HG03060 (cell line): ENCODE data around the gene IGFL2.
"Not testable (repeated sequence)": the region's sequence is repeated elsewhere in the genome, so short reads cannot be mapped to it uniquely, and the experiment has no call there.

Source experiments
- ATAC-seq: cut with Tn5 transposase; IDR thresholded peaks from one replicate; pipeline ENCODE4 v1.9.1; 2021; ENCODE audit warnings: low read depth, moderate number of reproducible peaks; ENCODE audit not compliant: unreplicated experiment

The IGFL2 gene

DNA sequence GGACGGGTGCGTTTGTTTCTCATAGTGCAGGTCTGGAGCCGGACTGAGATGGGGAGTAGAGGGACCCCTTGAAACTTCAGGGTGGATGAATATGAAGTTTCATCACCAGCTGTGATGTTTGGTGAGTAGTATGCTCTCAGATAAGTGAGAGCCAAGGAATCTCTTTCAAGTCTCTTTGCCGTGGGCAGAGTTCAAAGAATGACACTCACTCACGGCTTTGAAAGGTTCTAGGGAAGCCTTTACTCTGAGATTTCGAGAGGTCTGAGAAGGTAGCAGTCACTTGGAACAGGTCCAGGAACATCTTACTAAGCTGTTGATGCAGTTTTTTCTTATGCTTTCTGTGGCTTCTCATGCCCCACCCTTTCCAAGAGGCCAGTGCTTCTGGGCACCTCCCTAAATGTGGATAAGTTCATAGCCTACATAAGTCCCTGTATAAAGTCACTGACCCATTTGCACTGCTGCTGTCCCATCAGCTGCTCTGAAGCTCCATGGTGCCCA, at the start of gene IGFL2:
Gene IGFL2 (plus strand): TSS at position 448 of the 498 bp plus-strand sequence. CDS start 41 bp downstream, at position 489.
- ATAC-seq: no peak

DNA sequence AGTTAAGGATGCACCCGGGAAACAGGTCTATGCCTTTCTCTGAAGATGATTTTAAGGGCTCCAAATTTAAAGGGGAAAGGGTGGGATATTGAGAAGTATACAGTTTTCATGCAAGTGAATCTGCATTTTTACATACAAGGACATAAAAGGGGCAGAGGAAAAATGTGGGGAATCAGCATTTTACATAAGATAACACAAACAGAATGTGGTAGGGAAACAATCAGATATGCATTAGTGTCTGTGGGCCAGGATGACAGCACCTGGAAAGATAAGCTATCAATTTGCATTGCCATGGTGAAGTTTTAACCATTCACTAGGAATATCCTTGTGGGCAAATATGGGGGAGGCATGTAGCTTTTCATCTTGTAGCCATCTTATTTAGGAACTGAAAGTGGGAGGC, 47.7 kb upstream of the IGFL2 start:
- no peak for ATAC-seq

DNA sequence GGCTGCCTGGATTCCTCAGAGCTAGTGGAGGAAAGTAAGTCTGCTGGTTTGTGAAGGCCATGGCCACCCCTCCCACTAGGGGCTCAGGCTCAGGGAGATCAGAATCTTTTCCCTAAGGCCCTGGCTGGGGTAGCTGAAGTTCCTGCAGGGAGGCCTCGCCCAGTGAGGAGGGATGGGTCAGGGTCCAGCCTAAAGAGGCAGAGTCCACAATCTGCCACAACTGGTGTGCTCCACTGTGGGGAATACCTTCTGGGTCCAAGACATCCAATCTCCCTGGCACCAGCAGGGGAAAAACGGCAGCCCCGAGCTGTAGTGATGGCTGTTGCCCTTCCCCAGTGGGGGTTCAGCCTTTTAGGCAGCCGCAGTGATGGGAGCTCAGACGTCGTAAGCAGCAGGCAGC, 46.7 kb upstream of the IGFL2 start:
- no peak for ATAC-seq

DNA sequence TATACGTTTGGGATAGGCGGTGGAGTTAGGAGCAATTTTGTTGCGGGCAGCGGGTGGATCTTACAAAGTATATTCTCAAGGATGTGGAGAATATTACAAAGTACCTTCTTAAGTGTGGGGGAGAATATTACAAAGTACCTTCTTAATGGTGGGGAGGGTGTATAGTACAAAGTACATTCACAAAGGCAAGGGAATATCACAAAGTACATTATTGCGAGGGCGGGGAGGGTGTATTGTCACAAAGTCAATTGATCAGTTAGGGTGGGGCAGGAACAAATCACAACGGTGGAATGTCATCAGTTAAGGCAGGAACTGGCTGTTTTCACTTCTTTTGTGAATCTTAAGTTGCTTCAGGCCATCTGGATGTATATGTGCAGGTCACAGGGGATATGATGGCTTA, 45.7 kb upstream of the IGFL2 start:
- not testable (repeated sequence) for ATAC-seq

DNA sequence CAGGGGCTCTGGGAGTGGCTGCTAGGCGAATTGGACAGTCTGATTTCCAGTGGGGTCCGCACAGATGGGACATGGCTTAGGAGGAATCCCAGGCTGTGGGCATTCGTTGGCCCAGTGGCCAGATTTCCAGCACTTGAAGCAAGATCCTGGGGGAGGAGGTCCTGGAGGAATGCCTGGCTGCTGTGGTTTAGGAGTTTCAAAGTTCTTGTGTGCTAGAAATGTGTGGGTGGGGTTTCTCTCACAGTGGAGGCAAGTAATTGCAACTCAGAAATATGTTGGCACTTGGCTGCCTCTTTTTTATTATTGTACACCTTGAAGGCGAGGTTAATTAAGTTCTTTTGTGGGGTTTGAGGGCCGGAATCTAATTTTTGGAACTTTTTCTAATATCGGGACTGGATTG, 40.7 kb upstream of the IGFL2 start:
- ATAC-seq: no peak

DNA sequence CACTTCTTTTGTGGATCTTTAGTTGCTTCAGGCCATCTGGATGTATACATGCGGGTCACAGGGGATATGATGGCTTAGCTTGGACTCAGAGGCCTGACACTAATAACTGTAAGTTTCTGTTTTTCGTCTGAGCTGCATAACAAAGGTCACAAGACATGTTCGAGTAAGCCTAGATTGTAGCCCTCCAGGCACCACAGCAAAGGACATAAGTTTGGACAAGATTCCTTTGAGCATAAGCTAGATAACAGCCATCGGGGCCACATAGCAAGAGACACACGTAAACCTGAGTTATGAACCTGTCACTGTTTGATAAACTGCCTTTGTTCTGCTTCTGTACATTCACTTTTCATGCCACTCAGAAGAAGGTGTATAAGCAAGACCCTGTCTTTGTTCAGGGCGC, 38.2 kb upstream of the IGFL2 start:
- no peak for ATAC-seq

DNA sequence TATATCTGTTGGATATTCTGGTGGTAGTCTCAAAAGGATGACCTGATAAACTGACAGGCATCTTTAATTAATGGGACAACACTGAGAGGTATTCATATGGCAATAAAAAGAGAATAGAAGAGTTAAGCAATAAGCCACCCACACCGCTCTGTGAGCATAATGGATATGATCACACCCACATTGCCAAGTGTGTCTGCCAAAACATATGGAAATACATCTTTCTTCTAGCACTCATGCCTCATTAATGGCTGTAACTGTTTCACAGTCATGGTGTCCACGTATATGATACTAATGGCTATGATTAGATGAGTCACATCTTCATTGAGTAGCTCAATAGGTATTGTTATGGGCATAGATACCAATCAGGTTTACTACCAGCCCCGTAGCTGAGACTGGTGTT, 36.7 kb upstream of the IGFL2 start:
- ATAC-seq: no peak

DNA sequence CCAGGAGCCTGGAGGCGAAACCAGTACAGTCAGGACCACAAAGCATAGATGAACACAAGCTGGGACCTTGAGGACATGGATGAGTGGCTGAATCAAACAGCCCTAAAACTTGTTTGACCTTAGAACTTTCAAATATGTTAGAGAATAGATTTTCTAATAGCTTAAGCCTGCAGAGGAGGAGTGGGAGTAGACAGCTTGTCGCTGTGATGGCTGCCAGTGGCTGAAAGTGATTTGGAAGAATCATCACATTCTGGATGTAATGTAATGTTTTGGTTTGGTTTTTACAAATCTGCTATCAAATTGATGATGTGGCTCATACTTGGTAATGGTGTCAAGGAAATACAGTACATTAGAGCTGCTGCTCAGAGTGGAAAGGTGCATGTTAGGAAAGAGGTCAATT, 35.5 kb upstream of the IGFL2 start:
- no peak for ATAC-seq

DNA sequence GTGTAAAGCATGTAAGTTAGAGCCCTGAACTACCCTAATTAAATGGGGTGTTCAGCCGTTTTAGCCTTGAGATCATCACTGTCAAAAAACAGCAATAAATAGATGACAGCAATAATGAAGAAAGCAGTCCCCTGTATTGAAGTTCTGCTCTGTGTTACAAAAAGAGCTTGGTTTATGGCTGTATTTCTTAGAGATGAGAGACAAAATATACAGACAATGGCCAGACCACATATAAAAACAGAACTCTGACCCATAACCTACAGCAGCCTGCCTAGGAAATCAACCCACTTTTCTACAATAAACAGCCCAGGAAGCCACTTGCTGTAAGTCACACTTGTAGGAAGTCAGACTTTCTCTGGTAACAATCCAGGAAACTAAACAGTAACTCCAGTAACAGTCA, 34.3 kb upstream of the IGFL2 start:
- no peak for ATAC-seq

DNA sequence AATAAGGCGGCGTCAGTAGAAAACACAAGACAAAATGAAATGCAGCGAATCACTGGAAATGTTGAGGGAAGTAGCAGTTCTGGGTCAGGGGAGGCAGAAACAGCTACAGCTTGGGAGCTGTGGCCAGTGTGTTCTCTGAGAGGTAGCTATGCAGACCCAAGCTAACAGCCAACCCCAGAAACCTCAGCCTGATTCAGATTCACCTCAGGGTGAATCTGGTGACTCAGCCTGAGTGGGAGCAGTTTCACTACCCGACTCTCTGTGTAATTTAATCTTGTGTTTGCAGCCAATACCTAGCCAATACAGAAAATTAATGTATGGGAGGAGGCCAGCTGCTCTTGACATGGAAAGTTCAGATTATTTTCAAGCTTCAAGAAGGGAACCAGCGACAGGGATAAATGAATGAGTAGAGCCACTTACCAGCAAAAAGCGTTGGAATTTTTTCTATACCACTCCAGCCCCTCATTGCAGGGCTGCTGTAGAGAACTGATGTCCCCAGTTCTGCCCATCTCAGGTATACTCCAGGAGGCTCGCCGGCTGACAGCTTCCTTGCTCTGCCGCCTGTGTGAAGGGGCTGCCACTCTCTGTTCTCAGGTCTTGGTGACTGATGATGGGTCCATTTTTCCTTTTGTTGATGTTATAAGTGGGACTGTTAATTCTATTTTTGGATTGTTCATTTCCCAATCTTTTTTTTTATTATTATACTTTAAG, 32.5 kb upstream of the IGFL2 start:
- no peak for ATAC-seq

DNA sequence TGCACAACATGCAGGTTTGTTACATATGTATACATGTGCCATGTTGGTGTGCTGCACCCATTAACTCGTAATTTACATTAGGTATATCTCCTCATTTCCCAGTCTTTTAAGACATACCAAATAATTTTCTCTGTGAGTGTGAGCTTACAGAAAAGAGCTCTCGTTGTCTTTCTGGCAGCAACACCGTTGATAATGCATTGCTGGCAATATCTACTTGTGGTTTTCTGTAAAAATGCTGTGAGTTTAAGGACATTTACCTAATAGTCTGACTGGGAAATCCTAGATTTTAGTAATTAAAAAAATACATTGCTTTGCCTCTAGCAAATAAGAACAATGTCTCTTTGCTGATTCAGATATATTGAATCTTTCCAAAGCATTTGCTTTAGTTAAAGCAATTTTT, 31.9 kb upstream of the IGFL2 start:
- no peak for ATAC-seq

DNA sequence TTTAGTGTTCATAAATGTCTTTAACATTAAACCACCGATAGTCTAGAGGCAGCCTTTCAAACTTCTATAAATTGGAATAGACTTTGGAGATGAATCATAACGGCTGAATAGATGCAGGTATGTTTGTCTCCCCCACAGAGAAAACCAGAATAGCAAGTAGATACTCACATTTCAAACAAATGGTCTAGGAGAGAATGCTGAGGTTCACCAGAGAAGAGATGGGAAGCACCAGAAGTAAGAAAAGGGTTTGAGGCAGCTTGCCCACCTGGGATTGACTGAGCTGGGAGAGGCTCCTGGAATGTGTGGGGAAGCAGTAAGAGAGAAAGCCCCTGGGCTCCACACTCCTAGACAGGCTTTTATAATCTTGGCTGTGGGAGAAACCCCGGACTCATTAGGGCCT, 29.9 kb upstream of the IGFL2 start:
- no peak for ATAC-seq

DNA sequence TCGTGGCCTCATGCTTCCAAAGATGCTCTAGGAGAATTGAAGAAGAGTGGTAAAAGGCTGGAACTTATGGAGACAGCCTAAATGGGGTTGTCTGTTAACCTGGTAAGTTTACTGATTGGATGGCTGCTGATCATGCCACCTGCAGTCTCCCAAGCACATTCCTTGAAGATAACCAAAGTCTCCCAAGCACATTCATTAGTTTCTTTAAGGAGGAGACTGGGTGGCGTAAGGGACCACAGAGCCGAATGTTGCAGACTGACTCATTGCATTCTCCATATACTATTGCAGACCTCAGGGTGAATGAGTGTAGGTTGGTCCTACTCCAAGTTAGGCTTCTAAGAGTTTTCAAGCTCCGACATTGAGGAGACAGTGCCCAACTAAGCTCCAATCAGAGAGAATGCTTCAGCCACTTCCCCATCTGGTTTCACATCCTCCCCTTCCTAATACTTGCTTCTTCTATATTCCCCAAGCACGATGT, 23.4 kb upstream of the IGFL2 start, which contains the start of gene IGFL3:
Gene IGFL3 (minus strand): TSS at position 51 of the 478 bp plus-strand sequence. CDS start 39 bp downstream, at position 12.
- no peak for ATAC-seq

DNA sequence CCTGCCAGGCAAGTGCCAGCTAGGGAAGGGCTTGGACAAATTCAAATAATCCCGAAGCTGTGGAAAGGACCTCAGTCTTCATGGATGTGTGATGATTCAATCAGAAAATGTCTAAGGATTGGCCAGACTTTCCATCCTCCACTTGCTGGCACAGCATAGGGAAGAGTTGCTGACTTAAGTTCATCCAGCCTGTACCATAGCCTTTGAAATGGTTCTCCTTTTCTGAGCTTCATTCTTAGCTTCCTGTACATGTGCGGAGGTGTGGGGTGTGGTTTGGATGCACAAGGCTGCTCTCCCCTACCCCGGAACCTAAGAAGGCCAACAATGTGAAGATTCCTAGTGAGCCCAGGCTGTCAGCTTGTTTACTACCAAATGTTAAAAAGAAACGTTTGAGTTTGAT, 22.6 kb upstream of the IGFL2 start:
- no peak for ATAC-seq

DNA sequence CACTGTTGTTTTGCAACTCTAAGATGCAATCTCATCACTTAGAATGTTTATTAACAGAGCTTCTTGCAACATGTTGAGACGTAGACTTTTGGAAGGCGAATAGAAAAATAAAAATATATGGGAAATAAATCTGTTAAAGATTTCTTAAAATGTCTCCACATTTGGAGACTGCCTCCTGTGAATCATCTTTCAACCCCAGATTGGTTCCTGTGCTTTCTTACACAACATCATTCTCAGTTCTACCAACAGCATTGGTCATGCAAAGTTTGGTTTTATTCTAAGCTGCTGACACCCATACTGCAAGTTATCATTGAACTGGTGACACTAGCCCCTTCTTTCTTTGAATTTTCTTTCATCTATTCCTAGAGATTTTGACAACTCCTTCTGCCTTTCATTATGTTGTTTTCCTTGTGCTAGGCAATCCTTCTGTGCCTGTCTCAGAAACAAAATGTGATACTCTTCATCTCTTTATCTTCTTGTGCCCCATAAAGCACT, 21.9 kb upstream of the IGFL2 start:
- ATAC-seq: no peak

DNA sequence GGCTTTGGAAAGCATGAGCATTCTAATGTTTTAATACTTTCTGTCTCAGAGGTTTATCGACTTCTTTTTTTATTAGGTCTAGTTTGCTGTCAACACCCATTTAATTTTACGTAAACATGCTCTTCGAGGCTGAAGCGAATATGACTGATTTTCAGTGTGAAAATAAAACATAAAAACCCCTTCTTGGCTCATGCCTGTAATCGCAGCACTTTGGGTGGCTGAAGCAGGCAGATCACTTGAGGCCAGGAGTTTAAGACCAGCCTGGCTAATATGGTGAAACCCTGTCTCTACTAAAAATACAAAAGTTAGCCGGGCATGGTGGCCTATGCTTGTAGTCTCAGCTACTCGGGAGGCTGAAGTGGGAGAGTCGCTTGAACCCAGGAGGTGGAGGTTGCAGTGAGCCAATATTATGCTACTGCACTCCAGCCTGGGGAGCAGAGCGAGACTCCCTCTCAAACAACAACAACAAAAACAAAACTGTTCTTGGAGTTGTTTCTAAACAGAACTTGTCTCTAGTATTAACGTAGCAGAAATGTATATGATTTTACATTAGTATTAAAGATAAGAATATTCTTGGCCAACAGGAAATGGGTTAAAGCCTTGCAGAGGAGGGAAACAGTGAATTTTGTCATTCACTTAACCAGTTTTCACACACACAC, 16.4 kb upstream of the IGFL2 start:
- ATAC-seq: no peak

DNA sequence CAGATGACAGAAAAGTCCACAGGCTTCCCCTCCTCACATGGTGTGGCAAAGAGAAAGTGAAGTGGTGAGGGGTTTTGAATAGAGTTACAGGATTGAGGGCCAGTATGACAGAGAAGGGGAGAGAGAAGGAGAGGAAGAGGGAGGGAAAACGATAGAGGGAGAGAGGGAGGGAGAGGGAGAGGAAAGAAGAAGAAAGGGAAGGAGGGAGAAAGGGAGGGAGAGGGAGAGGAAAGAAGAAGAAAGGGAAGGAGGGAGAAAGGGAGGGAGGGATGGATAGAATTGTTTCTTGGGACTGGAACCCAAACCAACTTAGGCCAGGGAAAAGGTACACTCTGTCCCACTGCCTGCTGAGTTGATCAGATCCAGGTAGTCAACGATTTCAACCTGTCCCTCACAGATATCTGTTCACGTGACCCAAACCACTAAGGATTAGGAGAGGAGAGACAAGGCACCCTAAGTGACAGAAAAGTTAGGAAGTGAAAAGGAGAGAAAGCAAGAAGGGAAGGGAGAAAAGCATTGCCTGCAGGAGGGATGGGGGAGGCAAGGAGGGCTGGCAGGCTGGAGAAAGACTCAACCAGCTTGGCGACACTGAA, 15.4 kb upstream of the IGFL2 start:
- ATAC-seq: no peak

DNA sequence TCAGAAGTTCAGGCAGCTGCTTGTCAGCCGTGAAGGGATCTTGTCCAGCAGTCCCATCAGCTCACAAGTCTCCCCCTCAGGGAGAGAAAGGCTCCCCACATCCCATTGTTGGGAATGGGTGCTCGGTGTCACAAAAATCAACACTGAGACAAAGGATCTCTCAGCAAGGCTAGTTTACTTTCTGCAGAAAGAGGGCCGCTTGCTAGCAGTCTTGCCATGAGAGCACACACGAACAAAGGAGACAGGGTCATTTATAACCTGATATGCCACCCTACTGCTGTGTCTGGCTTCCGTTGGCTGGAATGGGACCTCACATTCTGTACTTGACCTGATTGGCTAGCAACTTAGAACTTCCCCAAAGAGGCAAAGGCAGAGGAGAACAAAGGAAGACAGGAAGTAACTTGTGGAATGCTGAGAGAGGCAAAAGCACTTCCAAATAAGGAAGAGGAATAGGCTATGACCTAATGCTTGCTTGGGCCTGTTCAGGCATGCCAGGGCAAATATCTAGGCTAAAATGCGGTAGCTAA, 14.9 kb upstream of the IGFL2 start:
- ATAC-seq: no peak

DNA sequence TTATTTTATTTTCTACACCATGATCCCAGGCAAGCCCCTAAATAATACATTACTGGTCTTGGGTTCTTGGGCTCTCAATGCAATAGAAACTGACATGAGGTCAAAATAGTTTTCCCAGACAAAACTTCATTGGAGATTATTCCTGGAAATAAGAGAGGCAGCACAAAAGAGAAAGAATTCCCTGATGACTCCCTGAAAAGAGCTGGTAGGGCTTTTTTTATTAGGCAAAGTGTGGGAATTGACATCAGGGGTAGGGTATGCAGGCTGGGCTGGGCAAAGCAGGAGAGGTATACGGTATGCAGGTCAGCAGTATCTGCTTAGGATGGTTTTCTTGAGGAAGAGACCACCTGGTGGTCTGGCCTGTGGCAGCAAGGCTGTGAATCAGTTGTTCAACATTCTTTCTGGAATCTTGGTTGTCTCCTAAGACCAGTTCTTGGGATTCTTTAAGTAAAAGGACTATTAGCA, 14.2 kb upstream of the IGFL2 start:
- ATAC-seq: no peak

DNA sequence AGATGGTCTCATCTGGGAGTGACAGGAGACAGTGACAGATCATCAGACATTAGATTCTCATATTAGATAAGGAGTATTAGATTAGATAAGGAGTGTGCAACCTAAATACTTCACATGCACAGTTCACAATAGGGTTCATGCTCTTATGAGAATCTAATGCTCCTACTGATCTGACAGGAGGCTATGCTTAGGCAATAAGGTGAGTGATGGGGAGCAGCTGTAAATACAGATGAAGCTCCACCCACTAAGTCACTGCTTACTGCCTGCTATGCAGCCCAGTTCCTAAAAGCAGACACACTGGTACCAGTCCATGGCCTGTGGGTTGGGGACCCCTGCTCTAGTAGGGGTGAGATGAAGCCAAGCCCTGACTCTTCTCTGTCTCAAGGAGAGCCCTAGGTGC, 13.5 kb upstream of the IGFL2 start:
- ATAC-seq: no peak

DNA sequence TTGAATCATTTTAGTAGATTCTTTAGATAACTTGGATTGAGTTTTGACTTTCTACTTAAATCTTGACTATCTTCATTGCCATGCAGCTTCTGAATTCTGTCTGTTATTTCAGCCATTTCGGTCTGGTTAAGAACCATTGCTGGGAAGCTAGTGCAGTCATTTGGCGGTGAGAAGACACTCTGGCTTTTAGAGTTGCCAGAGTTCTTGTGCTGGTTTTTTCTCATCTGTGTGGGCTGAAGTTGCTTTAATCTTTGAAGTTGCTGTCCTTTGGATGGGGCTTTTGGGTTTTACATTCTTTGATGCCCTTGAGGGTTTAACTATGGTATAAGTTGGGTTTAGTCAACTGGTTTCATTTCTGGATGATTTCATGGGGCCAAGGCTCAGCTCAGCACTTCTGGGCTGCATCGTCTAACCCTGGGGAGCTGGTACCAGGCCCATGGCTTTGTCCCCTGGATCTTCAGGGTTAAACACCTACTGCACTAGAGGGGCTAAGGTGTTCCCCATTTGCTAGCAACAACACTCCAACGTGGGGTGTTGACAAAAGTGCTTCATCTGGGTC, 10.0 kb upstream of the IGFL2 start:
- ATAC-seq: no peak
